Measurements from ENCODE around the gene H1-8. TPM values are rescaled to one million over a fixed set of nuclear protein-coding genes. Genes with fewer than 3 reads are reported as not detected.

H1-8 gene
- total RNA-seq, 1 experiment from 2014 or later, result not detected

GRCh38 chr3:129506231-129506742 is 36.7 kb upstream of the H1-8 start:
- no peak overlapping the region for H3K9ac ChIP-seq (ENCODE audit: extremely low read depth, insufficient read length, low read length)
- H3K4me2 ChIP-seq (ENCODE audit: insufficient read depth, insufficient read length, low read length), result no peak overlapping the region
- no peaks in the 10 kb centered on the region for H3K23me2 ChIP-seq (ENCODE audit: insufficient read length, low read depth, low read length, poor library complexity, severe bottlenecking)
- TF ChIP-seq CTCF (conservative IDR thresholded peaks at IDR 0.05), result no peak
- H2BK120ac ChIP-seq (ENCODE audit: low read depth, low read length, poor library complexity, severe bottlenecking), result no peak overlapping the region
- no peak overlapping the region for H3T11ph ChIP-seq (ENCODE audit: low read length)
- peaks cover 2% of the 10 kb centered on the region; the same call in 1 of the 2 replicates for H3K27me3 Mint-ChIP-seq (ENCODE audit: low read depth)
- H2BK12ac ChIP-seq (ENCODE audit: insufficient read length, low read depth, low read length), result no peak overlapping the region
- peaks cover 1 to 13% (median 9%) of the 10 kb centered on the region in 3 experiments; a peak in 5 of 7 replicates for H3K36me3 Mint-ChIP-seq (ENCODE audit: insufficient read depth in 1 of 3, low read depth in 3 of 3)
- H2BK15ac ChIP-seq (ENCODE audit: low read depth, low read length), result no peak overlapping the region
- H3K4me3 Mint-ChIP-seq, result no peak overlapping the region
- H2BK20ac ChIP-seq (ENCODE audit: low read depth, low read length, poor library complexity, severe bottlenecking), result no peak overlapping the region
- no peaks in the 10 kb centered on the region for H3K79me2 ChIP-seq (ENCODE audit: insufficient read depth, low read length)
- no peak overlapping the region for H4K91ac ChIP-seq (ENCODE audit: insufficient read length, low read depth, low read length)
- no peak overlapping the region for H2AK5ac ChIP-seq (ENCODE audit: insufficient read length, low read length)
- no peaks in the 10 kb centered on the region for H3K9me3 ChIP-seq (ENCODE audit: control insufficient read depth, low read depth, low read length)
- H3K27ac ChIP-seq (ENCODE audit: insufficient read length, low read depth, low read length), result no peak overlapping the region
- H3K27ac Mint-ChIP-seq, result no peak overlapping the region
- H3K14ac ChIP-seq (ENCODE audit: insufficient read depth, low read length), result no peak overlapping the region
- no peak overlapping the region for H3K23ac ChIP-seq (ENCODE audit: insufficient read length, low read depth, low read length)
- H3K9me3 Mint-ChIP-seq, result no peaks in the 10 kb centered on the region
- no CpG with 5 or more reads among the region's 9 CpGs for WGBS (ENCODE audit: extremely low coverage, insufficient read length, low lambda C conversion rate)
- H4K8ac ChIP-seq (replicated peaks; ENCODE audit: insufficient read length, low read depth, low read length), result no peak overlapping the region
- no peak overlapping the region for H4K5ac ChIP-seq (ENCODE audit: insufficient read length, low read depth, low read length)
- H3K18ac ChIP-seq (ENCODE audit: insufficient read length, low read depth, low read length), result no peak overlapping the region
- H3K4me1 Mint-ChIP-seq, result peaks cover 11 to 14% of the 10 kb centered on the region in 2 experiments
- no peak overlapping the region for H2BK5ac ChIP-seq (ENCODE audit: insufficient read length, low read length)
- H4K20me1 ChIP-seq (ENCODE audit: control insufficient read depth, insufficient read depth, insufficient read length), result peaks cover 2% of the 10 kb centered on the region
- DNase-seq, result no peak
- H2AFZ ChIP-seq (ENCODE audit: low read length), result no peak overlapping the region
- H3K56ac ChIP-seq (ENCODE audit: insufficient read length, low read depth, low read length), result no peak overlapping the region
- no peaks in the 10 kb centered on the region for H3K79me1 ChIP-seq (ENCODE audit: insufficient read depth, low read depth, low read length, poor library complexity, severe bottlenecking)
- H3K4ac ChIP-seq (ENCODE audit: low read depth, low read length), result no peak overlapping the region
- H3K27me3 ChIP-seq (ENCODE audit: insufficient read depth, low read length), result no peaks in the 10 kb centered on the region
- H3K4me1 ChIP-seq (ENCODE audit: insufficient read depth, low read length), result peaks cover 6% of the 10 kb centered on the region; the same call in 1 of the 2 replicates

Data from H9 (cell line).